Measurements from ENCODE around the gene PRKAR1B. TPM values are rescaled to one million over a fixed set of nuclear protein-coding genes. Genes with fewer than 3 reads are reported as not detected.

The PRKAR1B gene
- polyA plus RNA-seq, 1 of the 3 experiments (the other 2 are of a cell fraction) = 63.7 TPM

DNA sequence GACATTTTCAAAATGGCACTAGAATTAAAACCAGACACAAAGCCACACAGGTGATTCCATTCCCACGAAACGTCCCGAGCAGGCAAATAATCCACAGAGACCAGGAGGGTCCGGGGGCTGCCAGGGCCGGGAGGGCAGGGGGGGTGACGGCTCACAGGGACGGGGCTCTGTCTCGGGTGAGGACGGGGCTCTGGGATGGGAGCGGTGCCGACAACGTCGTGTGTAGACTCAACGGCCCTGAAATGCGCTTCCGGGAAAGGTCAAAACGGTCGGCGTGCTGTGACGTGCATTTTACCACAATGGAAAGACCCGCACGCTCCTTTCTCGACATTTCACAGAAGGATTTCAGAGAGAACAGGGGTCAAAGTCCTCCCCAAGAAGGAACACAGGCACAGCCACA lies 144.2 kb downstream of the PRKAR1B start:
- H3K36me3 ChIP-seq (replicated peaks in 1 of 2; ENCODE audit: control insufficient read depth in 1 of 2, insufficient read depth in 2 of 2, low read length in 1 of 2) = peaks cover 0 to 16% of the 10 kb centered on the region in 2 experiments
- no peaks in the 10 kb centered on the region for H4K20me1 ChIP-seq (ENCODE audit: insufficient read depth)
- no peak overlapping the region for H3K9ac ChIP-seq
- no peak for DNase-seq
- H3K4me1 ChIP-seq (ENCODE audit: control insufficient read depth in 1 of 2, insufficient read depth in 2 of 2, low read depth in 1 of 2, low read length in 1 of 2) = no peaks in the 10 kb centered on the region
- no peak overlapping the region for H3K27ac ChIP-seq (ENCODE audit: low read depth in 2 of 2, low read length in 1 of 2)
- 95% methylated on average over 23 of the region's 23 CpGs for WGBS (ENCODE audit: low lambda C conversion rate)
- no peak overlapping the region for H2AFZ ChIP-seq (ENCODE audit: low read depth)
- POLR2A ChIA-PET = no interaction called here
- no peaks in the 10 kb centered on the region for H3K79me2 ChIP-seq (ENCODE audit: insufficient read depth)
- no peak overlapping the region for H3K4me3 ChIP-seq (ENCODE audit: low read depth in 2 of 2, low read length in 1 of 2)
- TF ChIP-seq YY1 (IDR thresholded peaks at IDR 0.05; ENCODE audit: low read depth) (no peak), EP300 (IDR thresholded peaks at IDR 0.05; ENCODE audit: borderline replicate concordance in 1 of 2, low read depth in 1 of 2, low read length in 1 of 2) (no peak), POLR2AphosphoS5 (IDR thresholded peaks at IDR 0.05; ENCODE audit: low read depth, low read length) (no peak), TCF12 (IDR thresholded peaks at IDR 0.05) (no peak), SIN3A (IDR thresholded peaks at IDR 0.05; ENCODE audit: borderline replicate concordance, low read depth, low read length) (no peak), RXRA (IDR thresholded peaks at IDR 0.05; ENCODE audit: borderline replicate concordance, low read depth) (no peak), SMC3 (IDR thresholded peaks at IDR 0.05; ENCODE audit: low read depth, low read length) (no peak), EZH2phosphoT487 (IDR thresholded peaks at IDR 0.05; ENCODE audit: borderline replicate concordance, low read depth) (no peak), TAF1 (IDR thresholded peaks at IDR 0.05; ENCODE audit: borderline replicate concordance, low read depth, low read length) (no peak), MXI1 (IDR thresholded peaks at IDR 0.05; ENCODE audit: low read depth, low read length) (no peak), RFX5 (IDR thresholded peaks at IDR 0.05; ENCODE audit: low read length) (no peak), GATA2 (CRISPR knock-in tag; IDR thresholded peaks at IDR 0.05) (no peak)
- TF ChIP-seq, protein P1, sequence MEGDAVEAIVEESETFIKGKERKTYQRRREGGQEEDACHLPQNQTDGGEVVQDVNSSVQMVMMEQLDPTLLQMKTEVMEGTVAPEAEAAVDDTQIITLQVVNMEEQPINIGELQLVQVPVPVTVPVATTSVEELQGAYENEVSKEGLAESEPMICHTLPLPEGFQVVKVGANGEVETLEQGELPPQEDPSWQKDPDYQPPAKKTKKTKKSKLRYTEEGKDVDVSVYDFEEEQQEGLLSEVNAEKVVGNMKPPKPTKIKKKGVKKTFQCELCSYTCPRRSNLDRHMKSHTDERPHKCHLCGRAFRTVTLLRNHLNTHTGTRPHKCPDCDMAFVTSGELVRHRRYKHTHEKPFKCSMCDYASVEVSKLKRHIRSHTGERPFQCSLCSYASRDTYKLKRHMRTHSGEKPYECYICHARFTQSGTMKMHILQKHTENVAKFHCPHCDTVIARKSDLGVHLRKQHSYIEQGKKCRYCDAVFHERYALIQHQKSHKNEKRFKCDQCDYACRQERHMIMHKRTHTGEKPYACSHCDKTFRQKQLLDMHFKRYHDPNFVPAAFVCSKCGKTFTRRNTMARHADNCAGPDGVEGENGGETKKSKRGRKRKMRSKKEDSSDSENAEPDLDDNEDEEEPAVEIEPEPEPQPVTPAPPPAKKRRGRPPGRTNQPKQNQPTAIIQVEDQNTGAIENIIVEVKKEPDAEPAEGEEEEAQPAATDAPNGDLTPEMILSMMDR (IDR thresholded peaks at IDR 0.05) = no peak
- TF ChIP-seq, protein P2, sequence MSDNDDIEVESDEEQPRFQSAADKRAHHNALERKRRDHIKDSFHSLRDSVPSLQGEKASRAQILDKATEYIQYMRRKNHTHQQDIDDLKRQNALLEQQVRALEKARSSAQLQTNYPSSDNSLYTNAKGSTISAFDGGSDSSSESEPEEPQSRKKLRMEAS (IDR thresholded peaks at IDR 0.05; ENCODE audit: low read depth) = no peak
- TF ChIP-seq, protein P3, sequence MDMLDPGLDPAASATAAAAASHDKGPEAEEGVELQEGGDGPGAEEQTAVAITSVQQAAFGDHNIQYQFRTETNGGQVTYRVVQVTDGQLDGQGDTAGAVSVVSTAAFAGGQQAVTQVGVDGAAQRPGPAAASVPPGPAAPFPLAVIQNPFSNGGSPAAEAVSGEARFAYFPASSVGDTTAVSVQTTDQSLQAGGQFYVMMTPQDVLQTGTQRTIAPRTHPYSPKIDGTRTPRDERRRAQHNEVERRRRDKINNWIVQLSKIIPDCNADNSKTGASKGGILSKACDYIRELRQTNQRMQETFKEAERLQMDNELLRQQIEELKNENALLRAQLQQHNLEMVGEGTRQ (IDR thresholded peaks at IDR 0.05; ENCODE audit: borderline replicate concordance, low read depth, low read length) = no peak
- H3F3A ChIP-seq (replicated peaks; ENCODE audit: insufficient read depth) = no peaks in the 10 kb centered on the region
- H3K9me2 ChIP-seq = no peaks in the 10 kb centered on the region
- no peaks in the 10 kb centered on the region for H3K27me3 ChIP-seq (ENCODE audit: insufficient read depth)
- no peak overlapping the region for H3K4me2 ChIP-seq
- H3K9me3 ChIP-seq = no peaks in the 10 kb centered on the region
- CTCF ChIA-PET = no interaction called here
